Kidney epithelial cell (primary cell): ENCODE measurements around the gene TUBG2. TPM values are rescaled to one million over a fixed set of nuclear protein-coding genes. Genes with fewer than 3 reads are reported as not detected.
A peak's percentile ranks its signal among the peaks of the same experiment; 100 is the strongest.

Experiments used
- DNase-seq: peaks from one replicate; pipeline ENCODE4 v3.0.0-alpha.2; 2010; ENCODE audit warnings: low read depth
- H3K27me3 ChIP-seq: 2 replicates; pipeline ENCODE4 v1.6.0; 2011; ENCODE audit warnings: low read length; ENCODE audit not compliant: control insufficient read depth, insufficient read depth
- H3K36me3 ChIP-seq: 2 replicates; pipeline ENCODE4 v1.5.1; 2011; ENCODE audit warnings: low read length; ENCODE audit not compliant: control insufficient read depth, insufficient read depth
- H3K4me3 ChIP-seq: 2 replicates; pipeline ENCODE4 v1.5.1; 2011; ENCODE audit warnings: low read depth, mild to moderate bottlenecking, control low read depth, low read length
- CTCF ChIP-seq: IDR thresholded peaks from 2 replicates; pipeline ENCODE4 v1.5.1; 2011; ENCODE audit warnings: mild to moderate bottlenecking, moderate library complexity, low read length, control low read depth, inconsistent platforms; ENCODE audit not compliant: insufficient read depth, poor library complexity, severe bottlenecking
- total RNA-seq: library from RNA; depleted of rRNA; stranded (reverse); fragments of >200 nt; gene quantifications from 2 replicates; pipeline ENCODE4 v1.2.3, GENCODE V29; 2015

Gene TUBG2
- total RNA-seq, 1 donor from 2014 or later = 11.3 TPM

- Histone ChIP-seq H3K27me3 (no peaks in the 10 kb centered on the region), H3K4me3 (peak within 1 kb of the TSS; percentile 89), H3K36me3 (peaks cover 2% of the 10 kb centered on the region)
- TF ChIP-seq CTCF = peak; percentile 8
- no peak for DNase-seq
Measured at GRCh38 chr17:42676424-42677011, 17.4 kb downstream of the TUBG2 start, which contains the start of gene PLEKHH3. Gene PLEKHH3, minus strand, starts transcription at chr17:42676994. Its CDS starts 431 bp downstream, at chr17:42676563.

GRCh38 chr17:42677012-42677857 lies 18.2 kb downstream of the TUBG2 start:
- Histone ChIP-seq H3K4me3 (peak overlapping the region; percentile 89), H3K36me3 (peaks cover 2% of the 10 kb centered on the region), H3K27me3 (no peaks in the 10 kb centered on the region)
- no peak for TF ChIP-seq CTCF
- peak; percentile 94 for DNase-seq

- H3K36me3 ChIP-seq = peaks cover 2% of the 10 kb centered on the region
- no peak for TF ChIP-seq CTCF
- H3K4me3 ChIP-seq = peak overlapping the region; percentile 56
- no peaks in the 10 kb centered on the region for H3K27me3 ChIP-seq
- no peak for DNase-seq
Measured at GRCh38 chr17:42677921-42678781, 19.1 kb downstream of the TUBG2 start.

GRCh38 chr17:42678951-42679491 lies 19.9 kb downstream of the TUBG2 start:
- Histone ChIP-seq H3K4me3 (peak overlapping the region; percentile 56), H3K36me3 (no peaks in the 10 kb centered on the region), H3K27me3 (peaks cover 3% of the 10 kb centered on the region)
- peak; percentile 4 for TF ChIP-seq CTCF
- DNase-seq = no peak

GRCh38 chr17:42679492-42680330 lies 20.6 kb downstream of the TUBG2 start:
- DNase-seq = no peak

More at GRCh38 chr17:42679492-42680330, 20.6 kb downstream of the TUBG2 start:
- Histone ChIP-seq H3K4me3 (peak overlapping the region; percentile 30), H3K36me3 (no peaks in the 10 kb centered on the region), H3K27me3 (peaks cover 5% of the 10 kb centered on the region)
- peak; percentile 19 for TF ChIP-seq CTCF
